Tibial nerve (tissue), 4 donors: ENCODE results near the gene CDC25B. TPM values are rescaled to one million over a fixed set of nuclear protein-coding genes. Genes with fewer than 3 reads are reported as not detected.

Experiments
- DNase-seq, 2 donors: peaks; one replicate each; pipeline ENCODE4 v3.0.0-alpha.2; 2019; ENCODE audit warnings: low spot score in 2 of 2
- H3K27ac ChIP-seq, 4 donors: fragments of 200-600 bp; sonication (generic) in 3 of 4; one replicate each; pipeline ENCODE4 v1.5.1; 2017 to 2019; ENCODE audit warnings: mild to moderate bottlenecking in 1 of 4
- H3K27me3 ChIP-seq, 2 donors: fragments of 200-600 bp; sonication (generic) in 1 of 2; one replicate each; pipeline versions ENCODE4 v1.5.1 to v1.6.0; 2017 to 2019
- H3K36me3 ChIP-seq, 3 donors: fragments of 200-600 bp; sonication (generic); one replicate each; pipeline ENCODE4 v1.5.1; 2018 to 2019
- H3K4me1 ChIP-seq, 4 donors: fragments of 200-600 bp; sonication (generic) in 3 of 4; one replicate each; pipeline ENCODE4 v1.5.1; 2017 to 2019
- H3K4me3 ChIP-seq, 4 donors: fragments of 200-600 bp; sonication (generic) in 3 of 4; one replicate each; pipeline ENCODE4 v1.5.1; 2017 to 2019; ENCODE audit warnings: mild to moderate bottlenecking in 1 of 4, moderate library complexity in 1 of 4
- H3K9me3 ChIP-seq, 4 donors: fragments of 200-600 bp; sonication (generic) in 3 of 4; one replicate each; pipeline ENCODE4 v1.5.1; 2017 to 2019
- EP300 ChIP-seq, 2 donors: sonication (generic); formaldehyde crosslinking; IDR thresholded peaks; one replicate each; pipeline ENCODE4 v1.6.1; 2017; ENCODE audit warnings: antibody characterized with exemption in 2 of 2, mild to moderate bottlenecking in 1 of 2
- POLR2A ChIP-seq, 2 donors: fragments of 450-650 bp; IDR thresholded peaks; one replicate each; pipeline ENCODE4 v1.6.1; 2017; ENCODE audit warnings: antibody characterized with exemption in 2 of 2, mild to moderate bottlenecking in 2 of 2, moderate library complexity in 2 of 2
- WGBS, 2 donors: methylation state at CpG; one replicate each; pipeline ENCODE4 v1.1.5; 2018; 5-methylcytosine and 5-hydroxymethylcytosine counted together
- total RNA-seq, 4 donors: library from RNA; depleted of rRNA; stranded (reverse); fragments of >200 nt; gene quantifications; one replicate each; pipeline ENCODE4 v1.1.0, GENCODE V29; 2016
- TF ChIP-seq, protein P1 (sequence below), 5 experiments: fragments of 200-600 bp in 3 of 5; fragments of 450-650 bp in 2 of 5; sonication (generic) in 3 of 5; IDR thresholded peaks; one replicate each; pipeline ENCODE4 v1.5.1; 2016 to 2019; ENCODE audit warnings: antibody characterized with exemption in 5 of 5, mild to moderate bottlenecking in 3 of 5, moderate library complexity in 2 of 5

The CDC25B gene
- total RNA-seq, 4 donors from 2014 or later = 33.0 to 65.4 (median 43.9) TPM

DNA sequence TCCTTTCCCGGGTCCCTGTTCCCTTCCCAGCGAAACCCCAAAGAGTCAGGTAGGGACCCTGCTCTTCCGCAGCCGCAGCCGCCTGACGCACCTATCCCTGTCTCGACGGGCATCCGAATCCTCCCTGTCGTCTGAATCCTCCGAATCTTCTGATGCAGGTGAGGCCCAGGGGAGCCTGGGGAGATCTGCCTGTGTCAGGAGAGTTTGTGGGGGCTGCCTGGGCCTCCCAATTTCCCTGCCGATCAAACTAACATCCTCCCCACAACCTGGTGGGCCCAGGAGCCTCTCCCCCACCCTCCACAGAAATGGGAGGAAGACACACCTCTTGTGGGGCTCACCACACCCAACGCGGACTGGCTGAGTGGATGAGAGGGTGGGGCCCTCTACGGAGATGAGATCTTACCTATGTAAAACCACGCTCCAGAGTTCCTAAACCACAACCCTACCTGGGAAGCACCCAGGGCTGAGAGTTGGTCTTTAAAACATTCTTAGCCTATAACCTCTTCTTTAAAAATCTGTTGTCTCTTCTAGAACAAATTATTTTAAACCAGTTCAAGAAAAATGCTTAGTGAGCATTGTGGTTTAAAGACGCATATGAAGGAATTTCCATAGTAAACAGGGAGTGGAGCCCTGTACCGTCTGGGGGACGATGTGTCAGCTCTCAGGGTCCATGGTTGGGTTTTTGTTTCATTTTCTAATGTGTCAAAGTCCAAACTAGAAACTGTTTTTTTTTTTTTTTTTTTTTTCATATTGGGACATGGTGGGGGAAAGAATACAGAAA, 1.7 kb downstream of the CDC25B start:
- TF ChIP-seq EP300 (IDR thresholded peaks at IDR 0.05) (no peak), POLR2A (IDR thresholded peaks at IDR 0.05) (no peak)
- TF ChIP-seq, protein P1, sequence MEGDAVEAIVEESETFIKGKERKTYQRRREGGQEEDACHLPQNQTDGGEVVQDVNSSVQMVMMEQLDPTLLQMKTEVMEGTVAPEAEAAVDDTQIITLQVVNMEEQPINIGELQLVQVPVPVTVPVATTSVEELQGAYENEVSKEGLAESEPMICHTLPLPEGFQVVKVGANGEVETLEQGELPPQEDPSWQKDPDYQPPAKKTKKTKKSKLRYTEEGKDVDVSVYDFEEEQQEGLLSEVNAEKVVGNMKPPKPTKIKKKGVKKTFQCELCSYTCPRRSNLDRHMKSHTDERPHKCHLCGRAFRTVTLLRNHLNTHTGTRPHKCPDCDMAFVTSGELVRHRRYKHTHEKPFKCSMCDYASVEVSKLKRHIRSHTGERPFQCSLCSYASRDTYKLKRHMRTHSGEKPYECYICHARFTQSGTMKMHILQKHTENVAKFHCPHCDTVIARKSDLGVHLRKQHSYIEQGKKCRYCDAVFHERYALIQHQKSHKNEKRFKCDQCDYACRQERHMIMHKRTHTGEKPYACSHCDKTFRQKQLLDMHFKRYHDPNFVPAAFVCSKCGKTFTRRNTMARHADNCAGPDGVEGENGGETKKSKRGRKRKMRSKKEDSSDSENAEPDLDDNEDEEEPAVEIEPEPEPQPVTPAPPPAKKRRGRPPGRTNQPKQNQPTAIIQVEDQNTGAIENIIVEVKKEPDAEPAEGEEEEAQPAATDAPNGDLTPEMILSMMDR (IDR thresholded peaks at IDR 0.05) = no peak
- Histone ChIP-seq H3K4me1 (peaks cover 0 to 56% (median 26%) of the 10 kb centered on the region in 4 donors), H3K36me3 (peaks cover 0 to 41% (median 3%) of the 10 kb centered on the region in 3 donors), H3K27me3 (no peaks in the 10 kb centered on the region), H3K4me3 (peak overlapping the region in 2 of 4 donors; percentile 64 to 67), H3K9me3 (no peaks in the 10 kb centered on the region), H3K27ac (peak overlapping the region in 3 of 4 donors; percentile 60 to 98 (median 96))
- DNase-seq = no peak
- WGBS, 2 donors = 63 to 69% methylated on average over 19 of the region's 19 CpGs

DNA sequence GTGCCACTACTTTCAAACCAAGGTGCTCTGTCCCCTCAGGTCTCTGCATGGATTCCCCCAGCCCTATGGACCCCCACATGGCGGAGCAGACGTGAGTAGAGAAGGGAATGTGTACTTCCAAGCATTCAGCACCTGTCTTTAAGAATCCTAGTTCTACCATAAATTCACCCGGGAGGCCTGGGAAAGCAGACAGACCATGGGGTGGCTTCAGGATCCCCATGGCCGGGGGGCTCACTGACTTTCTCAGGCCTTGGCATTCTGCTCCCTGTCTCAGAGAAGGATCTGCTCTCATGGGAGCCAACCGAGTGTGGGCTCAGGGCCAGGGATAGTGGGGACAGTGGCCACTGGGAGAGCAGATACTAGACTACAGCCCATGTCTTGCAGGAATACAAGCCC, 2.3 kb downstream of the CDC25B start:
- H3K4me3 ChIP-seq = no peak overlapping the region
- H3K4me1 ChIP-seq = peaks cover 0 to 56% (median 26%) of the 10 kb centered on the region in 4 donors
- TF ChIP-seq EP300 (IDR thresholded peaks at IDR 0.05) (no peak), POLR2A (IDR thresholded peaks at IDR 0.05) (no peak)
- TF ChIP-seq, protein P1 (IDR thresholded peaks at IDR 0.05) = no peak
- H3K27me3 ChIP-seq = no peaks in the 10 kb centered on the region
- H3K9me3 ChIP-seq = no peaks in the 10 kb centered on the region
- no peak for DNase-seq
- peaks cover 0 to 46% (median 3%) of the 10 kb centered on the region in 3 donors for H3K36me3 ChIP-seq
- 68 to 71% methylated on average over 5 of the region's 5 CpGs for WGBS, 2 donors
- H3K27ac ChIP-seq = peak overlapping the region in 3 of 4 donors; percentile 60 to 98 (median 96)

DNA sequence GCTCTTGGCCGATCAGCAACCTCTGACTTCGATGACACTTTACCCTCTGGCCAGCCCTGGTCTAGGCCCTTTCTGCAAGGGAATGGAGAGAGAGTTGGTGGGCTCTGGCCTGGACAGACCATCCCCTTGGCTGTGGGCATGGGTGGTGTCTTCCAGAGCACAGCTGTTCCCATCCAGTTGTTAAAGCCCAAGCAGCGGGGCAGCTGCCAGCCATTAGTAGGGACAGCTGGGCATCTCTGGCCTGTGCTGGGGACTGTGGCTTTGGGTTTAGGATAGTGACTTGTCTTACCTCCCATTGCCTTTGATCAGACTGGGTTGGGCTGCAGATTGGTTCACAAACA, 2.8 kb downstream of the CDC25B start:
- peaks cover 0 to 56% (median 26%) of the 10 kb centered on the region in 4 donors for H3K4me1 ChIP-seq
- TF ChIP-seq EP300 (IDR thresholded peaks at IDR 0.05) (no peak), POLR2A (IDR thresholded peaks at IDR 0.05) (no peak)
- TF ChIP-seq, protein P1 (IDR thresholded peaks at IDR 0.05) = no peak
- no peak for DNase-seq

DNA sequence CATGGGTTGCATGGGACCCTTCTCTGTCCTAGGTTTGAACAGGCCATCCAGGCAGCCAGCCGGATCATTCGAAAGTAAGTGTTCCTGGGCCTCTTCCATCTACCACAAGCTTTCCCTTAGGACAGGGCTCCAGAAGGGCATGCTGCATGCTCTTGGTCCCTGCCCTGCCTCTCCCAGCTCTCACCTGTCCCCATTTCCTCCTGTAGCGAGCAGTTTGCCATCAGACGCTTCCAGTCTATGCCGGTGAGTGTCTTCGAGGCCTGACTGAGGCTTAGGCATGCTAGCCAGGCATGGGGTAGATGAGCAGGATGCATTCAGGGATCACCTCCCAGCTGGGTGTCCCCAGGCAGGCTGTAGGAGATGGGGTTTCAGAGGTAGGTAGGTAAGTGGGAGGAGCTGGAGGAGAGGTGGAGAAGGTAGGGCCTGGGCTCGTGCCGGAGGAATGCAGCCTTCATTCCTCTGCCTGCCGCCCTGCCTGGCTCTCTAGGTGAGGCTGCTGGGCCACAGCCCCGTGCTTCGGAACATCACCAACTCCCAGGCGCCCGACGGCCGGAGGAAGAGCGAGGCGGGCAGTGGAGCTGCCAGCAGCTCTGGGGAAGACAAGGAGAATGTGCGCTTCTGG, 4.3 kb downstream of the CDC25B start:
- Histone ChIP-seq H3K36me3 (peaks cover 0 to 66% (median 3%) of the 10 kb centered on the region in 3 donors), H3K27ac (peak overlapping the region in 2 of 4 donors; percentile 11 to 98), H3K4me1 (peaks cover 0 to 55% (median 28%) of the 10 kb centered on the region in 4 donors), H3K4me3 (no peak overlapping the region), H3K9me3 (no peaks in the 10 kb centered on the region), H3K27me3 (no peaks in the 10 kb centered on the region)
- no peak for DNase-seq
- 85 to 92% methylated on average over 18 of the region's 18 CpGs for WGBS, 2 donors
- TF ChIP-seq EP300 (IDR thresholded peaks at IDR 0.05) = no peak
- no peak for TF ChIP-seq POLR2A (IDR thresholded peaks at IDR 0.05)
- TF ChIP-seq, protein P1 (IDR thresholded peaks at IDR 0.05) = no peak

More for the DNA sequence above, 2.8 kb downstream of the CDC25B start:
- Histone ChIP-seq H3K36me3 (peaks cover 0 to 51% (median 3%) of the 10 kb centered on the region in 3 donors), H3K9me3 (no peaks in the 10 kb centered on the region), H3K4me3 (no peak overlapping the region), H3K27me3 (no peaks in the 10 kb centered on the region), H3K27ac (peak overlapping the region in 2 of 4 donors; percentile 96 to 98)
- WGBS, 2 donors = 86 to 92% methylated on average over 3 of the region's 3 CpGs

DNA sequence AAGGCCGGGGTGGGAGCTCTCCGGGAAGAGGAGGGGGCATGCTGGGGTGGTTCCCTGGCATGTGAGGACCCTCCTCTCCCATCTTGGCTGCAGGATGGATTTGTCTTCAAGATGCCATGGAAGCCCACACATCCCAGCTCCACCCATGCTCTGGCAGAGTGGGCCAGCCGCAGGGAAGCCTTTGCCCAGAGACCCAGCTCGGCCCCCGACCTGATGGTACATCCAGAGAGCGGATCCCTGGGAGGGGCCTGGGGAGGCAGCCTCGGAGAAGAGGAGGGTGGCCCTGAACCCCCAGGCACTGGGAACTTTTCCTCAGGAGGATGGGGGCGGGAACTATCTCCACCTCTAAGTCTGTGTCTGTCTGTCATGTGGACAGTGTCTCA, 4.8 kb downstream of the CDC25B start:
- Histone ChIP-seq H3K36me3 (peaks cover 0 to 68% (median 3%) of the 10 kb centered on the region in 3 donors), H3K9me3 (no peaks in the 10 kb centered on the region), H3K27me3 (no peaks in the 10 kb centered on the region), H3K27ac (peak overlapping the region in 2 of 4 donors; percentile 11 to 38), H3K4me1 (peaks cover 0 to 58% (median 32%) of the 10 kb centered on the region in 4 donors), H3K4me3 (no peak overlapping the region)
- TF ChIP-seq EP300 (IDR thresholded peaks at IDR 0.05) (no peak), POLR2A (IDR thresholded peaks at IDR 0.05) (no peak)
- TF ChIP-seq, protein P1 (IDR thresholded peaks at IDR 0.05) = no peak
- no peak for DNase-seq
- WGBS, 2 donors = 93 to 96% methylated on average over 3 to 8 of the region's 8 CpGs
